Measurements from ENCODE around the gene LMX1B.
"Not testable (repeated sequence)": the region's sequence is repeated elsewhere in the genome, so short reads cannot be mapped to it uniquely, and the experiment has no call there.

Gene LMX1B

GRCh38 chr9:126635661-126636439 is 22.1 kb downstream of the LMX1B start:
- FAIRE-seq, result no peak

GRCh38 chr9:126636983-126637798 is 23.5 kb downstream of the LMX1B start:
- no peak for FAIRE-seq

GRCh38 chr9:126638571-126639132 is 24.9 kb downstream of the LMX1B start:
- no peak for FAIRE-seq

- no peak for FAIRE-seq
Measured at GRCh38 chr9:126639318-126640000, 25.7 kb downstream of the LMX1B start.

- no peak for FAIRE-seq
Measured at GRCh38 chr9:126641118-126641851, 27.6 kb downstream of the LMX1B start.

GRCh38 chr9:126642010-126642744 is 28.4 kb downstream of the LMX1B start:
- FAIRE-seq, result no peak

- FAIRE-seq, result no peak
Measured at GRCh38 chr9:126642839-126643238, 29.1 kb downstream of the LMX1B start.

- no peak for FAIRE-seq
Measured at GRCh38 chr9:126643945-126644527, 30.3 kb downstream of the LMX1B start.

GRCh38 chr9:126646162-126646561 is 32.4 kb downstream of the LMX1B start:
- no peak for FAIRE-seq

- no peak for FAIRE-seq
Measured at GRCh38 chr9:126647585-126648411, 34.1 kb downstream of the LMX1B start.

GRCh38 chr9:126649477-126649876 is 35.7 kb downstream of the LMX1B start:
- FAIRE-seq, result no peak

- no peak for FAIRE-seq
Measured at GRCh38 chr9:126650404-126651341, 36.9 kb downstream of the LMX1B start.

- FAIRE-seq, result no peak
Measured at GRCh38 chr9:126652140-126652582, 38.4 kb downstream of the LMX1B start.

GRCh38 chr9:126654124-126654523 is 40.4 kb downstream of the LMX1B start:
- FAIRE-seq, result no peak

GRCh38 chr9:126656214-126656613 is 42.5 kb downstream of the LMX1B start:
- FAIRE-seq, result not testable (repeated sequence)

GRCh38 chr9:126658201-126658825 is 44.6 kb downstream of the LMX1B start:
- FAIRE-seq, result no peak

GRCh38 chr9:126658956-126659555 is 45.3 kb downstream of the LMX1B start:
- FAIRE-seq, result no peak

GRCh38 chr9:126661122-126661520 is 47.4 kb downstream of the LMX1B start:
- no peak for FAIRE-seq
